ENCODE measurements around the gene FRMD5. TPM values are rescaled to one million over a fixed set of nuclear protein-coding genes. Genes with fewer than 3 reads are reported as not detected.

Gene FRMD5
- total RNA-seq, 2 experiments from 2014 or later, result 0.15 TPM; not detected in 1

- Mint-ChIP-seq H3K9me3 (no peaks in the 10 kb centered on the region), H3K27me3 (peaks cover 20% of the 10 kb centered on the region), H3K36me3 (ENCODE audit: low read depth) (no peaks in the 10 kb centered on the region), H3K4me3 (no peak overlapping the region), H3K27ac (no peak overlapping the region), H3K4me1 (no peaks in the 10 kb centered on the region)
- ChIA-PET CTCF (no interaction called here), POLR2A (no interaction called here)
- no peak for DNase-seq
Measured at GRCh38 chr15:43934480-43934879, 260.6 kb downstream of the FRMD5 start.

- POLR2A ChIA-PET, result interaction anchor here (0.6 kb wide), 2 partner anchors 144 to 152 kb away, joined by 3 read pairs; no protein-coding TSS in a partner anchor
- Mint-ChIP-seq H3K27me3 (peaks cover 21% of the 10 kb centered on the region), H3K4me1 (no peaks in the 10 kb centered on the region), H3K36me3 (ENCODE audit: low read depth) (no peaks in the 10 kb centered on the region), H3K27ac (no peak overlapping the region), H3K9me3 (no peaks in the 10 kb centered on the region), H3K4me3 (no peak overlapping the region)
- DNase-seq, result no peak
- CTCF ChIA-PET, result no interaction called here
Measured at GRCh38 chr15:43932907-43933306, 262.2 kb downstream of the FRMD5 start.

GRCh38 chr15:43931790-43932435, 263.2 kb downstream of the FRMD5 start:
- POLR2A ChIA-PET, result interaction anchor here (0.6 kb wide), 1 partner anchor 153 kb away, joined by 3 read pairs; no protein-coding TSS in a partner anchor
- Mint-ChIP-seq H3K27ac (no peak overlapping the region), H3K27me3 (peaks cover 21% of the 10 kb centered on the region), H3K4me3 (no peak overlapping the region), H3K9me3 (no peaks in the 10 kb centered on the region), H3K4me1 (no peaks in the 10 kb centered on the region), H3K36me3 (ENCODE audit: low read depth) (no peaks in the 10 kb centered on the region)
- CTCF ChIA-PET, result no interaction called here
- DNase-seq, result no peak

DNA sequence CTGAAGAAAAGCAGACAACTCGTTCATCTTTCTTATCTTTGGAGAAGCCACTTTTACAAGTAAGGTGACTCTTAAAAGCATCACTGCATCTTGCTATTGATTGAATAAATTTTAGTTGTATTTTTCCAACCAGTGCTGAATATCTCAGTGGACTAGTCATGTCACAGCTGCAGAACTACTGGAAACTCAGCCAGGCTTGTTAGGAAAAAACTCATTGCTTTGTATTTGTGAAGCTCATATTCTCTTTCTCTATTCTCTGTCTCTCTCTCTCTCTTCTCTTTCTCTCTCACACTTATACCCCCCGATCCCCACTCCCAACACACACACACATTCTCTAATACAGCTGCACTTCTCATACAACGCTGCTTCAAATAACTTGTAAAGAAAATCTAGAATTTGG, 264.0 kb downstream of the FRMD5 start:
- Mint-ChIP-seq H3K9me3 (no peaks in the 10 kb centered on the region), H3K27me3 (peaks cover 18% of the 10 kb centered on the region), H3K36me3 (ENCODE audit: low read depth) (no peaks in the 10 kb centered on the region), H3K27ac (no peak overlapping the region), H3K4me3 (no peak overlapping the region), H3K4me1 (no peaks in the 10 kb centered on the region)
- no peak for DNase-seq
- ChIA-PET POLR2A (no interaction called here), CTCF (interaction anchor here (0.6 to 0.7 kb wide), 2 partner anchors 14 to 221 kb away, joined by 4 to 5 read pairs; no protein-coding TSS in a partner anchor)

DNA sequence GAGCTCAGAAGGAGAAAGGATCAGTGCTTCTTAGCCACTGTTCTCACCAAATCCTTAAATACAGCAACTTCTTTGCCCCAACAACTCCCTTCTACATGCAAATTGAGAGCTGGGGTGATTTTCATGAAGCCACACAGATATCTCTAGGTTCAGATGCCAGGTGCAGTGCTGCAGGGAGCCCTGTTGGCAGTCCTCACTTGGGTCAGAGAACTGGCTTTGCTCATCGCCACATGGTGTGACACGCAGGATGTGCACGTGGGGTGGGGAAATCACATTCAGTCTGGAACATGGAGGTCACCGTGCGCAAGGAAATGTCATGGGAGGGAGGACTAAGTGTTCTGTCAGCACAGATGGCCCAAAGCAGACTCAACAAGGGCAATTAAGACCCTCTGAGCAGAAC, 264.5 kb downstream of the FRMD5 start:
- ChIA-PET CTCF (no interaction called here), POLR2A (no interaction called here)
- no peak overlapping the region for H3K4me3 Mint-ChIP-seq
- H3K27me3 Mint-ChIP-seq, result peaks cover 18% of the 10 kb centered on the region
- H3K36me3 Mint-ChIP-seq (ENCODE audit: low read depth), result no peaks in the 10 kb centered on the region
- no peaks in the 10 kb centered on the region for H3K4me1 Mint-ChIP-seq
- no peaks in the 10 kb centered on the region for H3K9me3 Mint-ChIP-seq
- DNase-seq, result no peak
- no peak overlapping the region for H3K27ac Mint-ChIP-seq

DNA sequence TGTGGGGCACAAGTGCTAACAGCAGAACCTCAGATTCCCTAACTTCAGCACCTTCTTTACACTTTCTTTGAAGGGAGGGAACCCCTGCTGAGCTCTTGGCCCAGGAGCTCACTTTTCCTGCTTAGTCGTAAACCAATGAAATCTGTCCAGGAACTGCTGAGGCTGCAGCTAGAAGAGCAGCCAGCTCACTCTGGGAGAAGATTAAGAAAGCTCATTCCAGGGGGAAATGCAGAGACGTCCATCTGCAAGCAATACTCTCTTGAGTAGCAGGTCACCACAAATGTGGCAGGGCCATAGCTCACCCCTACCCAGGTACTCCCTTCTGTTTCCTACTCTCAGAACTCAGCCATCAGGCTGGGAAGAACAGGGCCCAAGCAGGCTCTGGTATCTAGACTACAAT, 265.0 kb downstream of the FRMD5 start:
- H3K27ac Mint-ChIP-seq, result no peak overlapping the region
- ChIA-PET POLR2A (no interaction called here), CTCF (interaction anchor here (0.6 kb wide), 1 partner anchor 299 kb away, joined by 6 read pairs; no protein-coding TSS in a partner anchor)
- no peak for DNase-seq
- H3K36me3 Mint-ChIP-seq (ENCODE audit: low read depth), result no peaks in the 10 kb centered on the region
- H3K4me1 Mint-ChIP-seq, result no peaks in the 10 kb centered on the region
- H3K27me3 Mint-ChIP-seq, result peaks cover 16% of the 10 kb centered on the region
- no peaks in the 10 kb centered on the region for H3K9me3 Mint-ChIP-seq
- H3K4me3 Mint-ChIP-seq, result no peak overlapping the region

GRCh38 chr15:43928152-43928551, 266.9 kb downstream of the FRMD5 start:
- Mint-ChIP-seq H3K9me3 (no peaks in the 10 kb centered on the region), H3K27me3 (peaks cover 9% of the 10 kb centered on the region), H3K27ac (no peak overlapping the region), H3K36me3 (ENCODE audit: low read depth) (no peaks in the 10 kb centered on the region), H3K4me3 (no peak overlapping the region), H3K4me1 (no peaks in the 10 kb centered on the region)
- POLR2A ChIA-PET, result no interaction called here
- DNase-seq, result no peak
- CTCF ChIA-PET, result interaction anchor here (1.5 kb wide), 1 partner anchor 21 kb away, joined by 4 read pairs; no protein-coding TSS in a partner anchor

- POLR2A ChIA-PET, result no interaction called here
- CTCF ChIA-PET, result interaction anchor here (0.6 to 1.5 kb wide), 2 partner anchors 10 to 20 kb away, joined by 4 to 5 read pairs; no protein-coding TSS in a partner anchor
- H3K4me1 Mint-ChIP-seq, result no peaks in the 10 kb centered on the region
- no peaks in the 10 kb centered on the region for H3K36me3 Mint-ChIP-seq (ENCODE audit: low read depth)
- no peak overlapping the region for H3K4me3 Mint-ChIP-seq
- peaks cover 9% of the 10 kb centered on the region for H3K27me3 Mint-ChIP-seq
- no peak for DNase-seq
- H3K27ac Mint-ChIP-seq, result no peak overlapping the region
- H3K9me3 Mint-ChIP-seq, result no peaks in the 10 kb centered on the region
Measured at GRCh38 chr15:43927203-43927602, 267.9 kb downstream of the FRMD5 start.

DNA sequence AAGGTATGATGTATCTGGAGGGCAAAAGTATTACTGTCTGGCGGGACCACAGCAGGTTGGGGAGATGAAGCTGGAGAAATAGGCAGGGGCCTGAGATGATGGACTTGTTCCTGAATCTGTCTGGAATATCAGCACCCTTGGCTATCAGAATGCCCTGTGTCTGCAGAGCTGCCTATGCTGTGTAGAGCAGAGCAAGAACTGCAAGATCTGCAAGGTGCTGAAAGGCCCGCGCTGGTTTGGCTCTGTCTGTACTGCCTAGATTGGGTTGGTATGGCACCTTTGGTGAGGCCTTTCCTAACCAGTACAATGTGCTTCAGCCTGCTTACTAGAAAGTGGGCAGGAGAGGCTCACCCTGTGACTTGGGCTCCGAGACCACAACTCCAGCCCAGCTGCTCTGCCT, 271.5 kb downstream of the FRMD5 start:
- Mint-ChIP-seq H3K27ac (no peak overlapping the region), H3K36me3 (ENCODE audit: low read depth) (no peaks in the 10 kb centered on the region), H3K4me1 (no peaks in the 10 kb centered on the region), H3K9me3 (no peaks in the 10 kb centered on the region), H3K27me3 (peaks cover 4% of the 10 kb centered on the region), H3K4me3 (no peak overlapping the region)
- DNase-seq, result no peak
- POLR2A ChIA-PET, result no interaction called here
- CTCF ChIA-PET, result no interaction called here

DNA sequence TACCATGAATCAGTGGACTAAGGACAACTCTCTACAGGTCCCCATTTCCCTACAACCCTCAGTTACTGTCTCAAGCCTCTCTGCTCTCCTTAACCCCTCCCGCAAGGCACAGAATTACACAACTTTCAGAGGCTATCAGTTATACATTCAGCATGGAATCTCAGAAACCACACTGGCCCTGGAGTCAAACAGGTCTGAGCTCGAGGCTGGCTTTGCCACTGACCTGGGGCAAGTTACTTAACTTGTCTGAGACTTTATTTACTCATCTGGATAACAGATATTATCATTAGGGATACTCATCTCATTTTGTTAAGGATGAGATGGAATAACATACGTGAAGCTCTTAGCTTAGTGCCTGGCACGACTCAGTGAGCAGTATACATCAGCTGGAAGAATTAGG, 273.1 kb downstream of the FRMD5 start:
- ChIA-PET CTCF (interaction anchor here (1.2 kb wide), 1 partner anchor 11 kb away, joined by 4 read pairs; no protein-coding TSS in a partner anchor), POLR2A (no interaction called here)
- Mint-ChIP-seq H3K4me1 (no peaks in the 10 kb centered on the region), H3K27ac (no peak overlapping the region), H3K27me3 (no peaks in the 10 kb centered on the region), H3K4me3 (no peak overlapping the region), H3K36me3 (ENCODE audit: low read depth) (no peaks in the 10 kb centered on the region), H3K9me3 (no peaks in the 10 kb centered on the region)
- no peak for DNase-seq

DNA sequence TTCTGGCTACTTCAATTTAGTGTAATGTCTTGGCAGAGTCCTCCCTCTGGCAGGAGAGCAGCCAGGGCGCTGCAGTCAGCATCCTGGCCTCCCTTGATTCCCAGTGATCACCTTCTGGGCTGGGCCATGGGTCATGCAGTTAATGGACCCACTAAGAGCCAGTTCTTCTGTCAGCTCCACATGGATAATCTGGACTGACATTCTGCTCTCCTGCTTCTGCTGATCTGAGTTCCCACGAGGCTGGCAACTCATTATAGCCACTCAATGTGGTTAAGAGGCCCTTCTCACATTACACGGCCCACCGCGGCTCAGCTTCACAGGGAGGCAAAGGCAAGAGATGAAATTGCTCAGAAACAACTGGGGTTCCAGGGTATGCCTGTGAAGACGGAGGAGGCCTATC, 274.3 kb downstream of the FRMD5 start:
- ChIA-PET CTCF (interaction anchor here (1.2 to 1.4 kb wide), 3 partner anchors 8 to 17 kb away, joined by 4 read pairs; no protein-coding TSS in a partner anchor), POLR2A (no interaction called here)
- Mint-ChIP-seq H3K36me3 (ENCODE audit: low read depth) (no peaks in the 10 kb centered on the region), H3K27me3 (no peaks in the 10 kb centered on the region), H3K4me3 (no peak overlapping the region), H3K4me1 (no peaks in the 10 kb centered on the region), H3K27ac (no peak overlapping the region), H3K9me3 (no peaks in the 10 kb centered on the region)
- no peak for DNase-seq

DNA sequence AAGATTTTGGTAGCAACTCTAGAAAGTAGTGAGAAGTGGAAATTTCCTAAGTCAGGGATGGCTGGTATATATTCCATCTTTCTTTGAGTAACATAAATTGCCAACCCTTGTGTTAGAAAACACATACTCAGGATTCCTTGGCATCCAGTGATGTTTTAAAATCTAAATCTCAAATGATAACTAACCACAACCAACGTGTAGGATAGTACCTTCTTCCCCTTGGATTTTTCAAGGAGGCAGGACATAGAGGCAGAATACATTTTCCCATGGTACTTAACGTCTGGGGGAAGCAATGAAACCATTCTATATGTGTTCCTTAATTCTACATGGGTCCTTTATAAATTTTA, 274.8 kb downstream of the FRMD5 start:
- Mint-ChIP-seq H3K4me1 (no peaks in the 10 kb centered on the region), H3K9me3 (no peaks in the 10 kb centered on the region), H3K27me3 (no peaks in the 10 kb centered on the region), H3K36me3 (ENCODE audit: low read depth) (no peaks in the 10 kb centered on the region), H3K4me3 (no peak overlapping the region), H3K27ac (no peak overlapping the region)
- CTCF ChIA-PET, result interaction anchor here (1.4 kb wide), 1 partner anchor 9 kb away, joined by 4 read pairs; no protein-coding TSS in a partner anchor
- POLR2A ChIA-PET, result no interaction called here
- DNase-seq, result no peak

- H3K36me3 Mint-ChIP-seq (ENCODE audit: low read depth), result no peaks in the 10 kb centered on the region
- H3K27ac Mint-ChIP-seq, result no peak overlapping the region
- ChIA-PET CTCF (interaction anchor here (1.4 kb wide), 1 partner anchor 9 kb away, joined by 4 read pairs; no protein-coding TSS in a partner anchor), POLR2A (no interaction called here)
- H3K4me1 Mint-ChIP-seq, result no peaks in the 10 kb centered on the region
- no peaks in the 10 kb centered on the region for H3K9me3 Mint-ChIP-seq
- no peaks in the 10 kb centered on the region for H3K27me3 Mint-ChIP-seq
- no peak for DNase-seq
- H3K4me3 Mint-ChIP-seq, result no peak overlapping the region
Measured at GRCh38 chr15:43919540-43920253, 275.4 kb downstream of the FRMD5 start.
